ENCODE measurements around the gene STK11.

STK11 gene

GRCh38 chr19:1159864-1160595 lies 45.5 kb upstream of the STK11 start:
- in situ Hi-C loops (cut with MboI; ENCODE audit: low sequenced_read_pairs, unreplicated experiment), result no loop called here
- no peak for DNase-seq (ENCODE audit: low spot score)
- TF ChIP-seq CTCF (IDR thresholded peaks at IDR 0.05; ENCODE audit: borderline replicate concordance, control extremely low read depth, extremely low read depth, insufficient read depth, missing control alignments), result no peak

GRCh38 chr19:1161716-1162115 lies 43.9 kb upstream of the STK11 start:
- DNase-seq (ENCODE audit: low spot score), result no peak
- in situ Hi-C loops (cut with MboI; ENCODE audit: low sequenced_read_pairs, unreplicated experiment), result no loop called here
- no peak for TF ChIP-seq CTCF (IDR thresholded peaks at IDR 0.05; ENCODE audit: borderline replicate concordance, control extremely low read depth, extremely low read depth, insufficient read depth, missing control alignments)

GRCh38 chr19:1162404-1163282 lies 42.9 kb upstream of the STK11 start:
- no peak for DNase-seq (ENCODE audit: low spot score)
- in situ Hi-C loops (cut with MboI; ENCODE audit: low sequenced_read_pairs, unreplicated experiment), result no loop called here

GRCh38 chr19:1163283-1163933 lies 42.2 kb upstream of the STK11 start:
- DNase-seq (ENCODE audit: low spot score), result no peak
- TF ChIP-seq CTCF (IDR thresholded peaks at IDR 0.05; ENCODE audit: borderline replicate concordance, control extremely low read depth, extremely low read depth, insufficient read depth, missing control alignments), result no peak
- in situ Hi-C loops (cut with MboI; ENCODE audit: low sequenced_read_pairs, unreplicated experiment), result no loop called here

More at GRCh38 chr19:1162404-1163282, 42.9 kb upstream of the STK11 start:
- TF ChIP-seq CTCF (IDR thresholded peaks at IDR 0.05; ENCODE audit: borderline replicate concordance, control extremely low read depth, extremely low read depth, insufficient read depth, missing control alignments), result no peak

GRCh38 chr19:1163934-1164683 lies 41.5 kb upstream of the STK11 start:
- in situ Hi-C loops (cut with MboI; ENCODE audit: low sequenced_read_pairs, unreplicated experiment), result no loop called here
- TF ChIP-seq CTCF (IDR thresholded peaks at IDR 0.05; ENCODE audit: borderline replicate concordance, control extremely low read depth, extremely low read depth, insufficient read depth, missing control alignments), result no peak
- no peak for DNase-seq (ENCODE audit: low spot score)
